HepG2 (cell line): ENCODE data around the gene PSMB11. TPM values are rescaled to one million over a fixed set of nuclear protein-coding genes. Genes with fewer than 3 reads are reported as not detected.

ENCODE experiments used
- ARNT2 ChIP-seq: sonication (generic); formaldehyde crosslinking; IDR thresholded peaks from 2 replicates; pipeline ENCODE4 v1.8.0; 2022; ENCODE audit warnings: mild to moderate bottlenecking, low read depth, missing genetic modification reagents, moderate library complexity
- GFI1 ChIP-seq: sonication (generic); formaldehyde crosslinking; IDR thresholded peaks from 2 replicates; pipeline ENCODE4 v1.5.0; 2020; ENCODE audit warnings: missing genetic modification reagents, mild to moderate bottlenecking, borderline replicate concordance
- KAT2B ChIP-seq: fragments of 150-350 bp; IDR thresholded peaks from 2 replicates; pipeline ENCODE4 v1.6.1; 2014; ENCODE audit warnings: low read depth, low read length, borderline replicate concordance
- MED13 ChIP-seq: sonication (generic); formaldehyde crosslinking; IDR thresholded peaks from 2 replicates; pipeline ENCODE4 v1.5.0; 2020; ENCODE audit warnings: missing genetic modification reagents
- MIER2 ChIP-seq: IDR thresholded peaks from 2 replicates; pipeline ENCODE4 v1.6.1; 2016; ENCODE audit warnings: missing biosample characterization, missing genetic modification reagents
- MIER3 ChIP-seq: IDR thresholded peaks from 2 replicates; pipeline ENCODE4 v1.6.1; 2016; ENCODE audit warnings: missing compliant biosample characterization, borderline replicate concordance
- MYNN ChIP-seq: sonication (generic); formaldehyde crosslinking; IDR thresholded peaks from 2 replicates; pipeline ENCODE4 v1.4.0; 2020; ENCODE audit warnings: mild to moderate bottlenecking, low read depth, missing genetic modification reagents
- REXO4 ChIP-seq: sonication (generic); formaldehyde crosslinking; IDR thresholded peaks from 2 replicates; pipeline ENCODE4 v1.8.0; 2022; ENCODE audit warnings: missing genetic modification reagents, mild to moderate bottlenecking, borderline replicate concordance
- SMC3 ChIP-seq: IDR thresholded peaks from 2 replicates; pipeline ENCODE4 v1.6.1; 2011; ENCODE audit warnings: low read length, improper control_type of control experiment
- SNRNP70 ChIP-seq: fragments of 200-400 bp; formaldehyde crosslinking; IDR thresholded peaks from 2 replicates; pipeline ENCODE4 v1.6.1; 2017; ENCODE audit warnings: mild to moderate bottlenecking, low read depth, low read length, moderate library complexity
- SP5 ChIP-seq: IDR thresholded peaks from 2 replicates; pipeline ENCODE4 v1.6.1; 2016; ENCODE audit warnings: low read depth, borderline replicate concordance
- TCF7L2 ChIP-seq: IDR thresholded peaks from 2 replicates; pipeline ENCODE4 v1.6.1; 2011; ENCODE audit warnings: mild to moderate bottlenecking, low read depth, low read length, moderate library complexity
- ZKSCAN8 ChIP-seq: IDR thresholded peaks from 2 replicates; pipeline ENCODE4 v1.6.1; 2016; ENCODE audit warnings: borderline replicate concordance, missing genetic modification reagents, missing compliant biosample characterization
- ZNF12 ChIP-seq: sonication (generic); formaldehyde crosslinking; IDR thresholded peaks from 2 replicates; pipeline ENCODE4 v1.5.0; 2020; ENCODE audit warnings: missing genetic modification reagents
- ZNF260 ChIP-seq: sonication (generic); formaldehyde crosslinking; IDR thresholded peaks from 2 replicates; pipeline ENCODE4 v1.4.0; 2020; ENCODE audit warnings: missing genetic modification reagents, low read depth, mild to moderate bottlenecking, borderline replicate concordance
- ZNF317 ChIP-seq: sonication (generic); formaldehyde crosslinking; IDR thresholded peaks from 2 replicates; pipeline ENCODE4 v1.5.0; 2020; ENCODE audit warnings: mild to moderate bottlenecking, missing genetic modification reagents
- ZNF543 ChIP-seq: sonication (generic); formaldehyde crosslinking; IDR thresholded peaks from 2 replicates; pipeline ENCODE4 v1.4.0; 2020; ENCODE audit warnings: mild to moderate bottlenecking, missing genetic modification reagents
- ZNF589 ChIP-seq: sonication (generic); formaldehyde crosslinking; conservative IDR thresholded peaks from 2 replicates; pipeline ENCODE4 v1.8.0; 2022; ENCODE audit warnings: mild to moderate bottlenecking, moderate library complexity, missing genetic modification reagents
- ZNF646 ChIP-seq: sonication (generic); formaldehyde crosslinking; IDR thresholded peaks from 2 replicates; pipeline ENCODE4 v1.9.0; 2021; ENCODE audit warnings: mild to moderate bottlenecking, missing genetic modification reagents
- ZNF691 ChIP-seq: sonication (generic); formaldehyde crosslinking; IDR thresholded peaks from 2 replicates; pipeline ENCODE4 v1.4.0; 2020; ENCODE audit warnings: missing genetic modification reagents, low read depth, mild to moderate bottlenecking, borderline replicate concordance
- polyA plus RNA-seq, 8 experiments: library from polyadenylated mRNA; depleted of rRNA in 3 of 8; stranded (reverse) in 7 of 8; unstranded in 1 of 8; fragments of >200 nt; fragmentation: Illumina TruSeq in 4 of 8; extraction: Trizol in 4 of 8; gene quantifications; 2 replicates each; pipeline versions ENCODE4 v1.2.1 to v1.2.3, GENCODE V29; 2011 to 2016; ENCODE audit warnings: low read depth in 4 of 8, missing spikeins in 1 of 8, mixed read lengths in 1 of 8; ENCODE audit not compliant: insufficient read depth in 1 of 8
- total RNA-seq, 5 experiments: library from RNA; depleted of rRNA; stranded (reverse); fragments of >200 nt; fragmentation: Illumina TruSeq; extraction: Trizol; gene quantifications; 2 replicates each; pipeline ENCODE4 v1.2.3, GENCODE V29; 2016; ENCODE audit warnings: low read depth in 1 of 5
- TF ChIP-seq, protein P1 (sequence below): IDR thresholded peaks from 2 replicates; pipeline ENCODE4 v1.6.1; 2016; ENCODE audit warnings: mild to moderate bottlenecking, missing biosample characterization, missing genetic modification reagents
- TF ChIP-seq, protein P2 (sequence below): sonication (generic); formaldehyde crosslinking; IDR thresholded peaks from 2 replicates; pipeline ENCODE4 v1.4.0; 2020; ENCODE audit warnings: missing genetic modification reagents
- TF ChIP-seq, protein P3 (sequence below): sonication (generic); formaldehyde crosslinking; IDR thresholded peaks from 2 replicates; pipeline ENCODE4 v1.8.0; 2022; ENCODE audit warnings: mild to moderate bottlenecking, missing genetic modification reagents, moderate library complexity

The PSMB11 gene
- total and polyA plus RNA-seq, 2 of the 13 experiments (the other 11 are each of a cell fraction or from before 2014, with no cell fraction given): not detected

DNA sequence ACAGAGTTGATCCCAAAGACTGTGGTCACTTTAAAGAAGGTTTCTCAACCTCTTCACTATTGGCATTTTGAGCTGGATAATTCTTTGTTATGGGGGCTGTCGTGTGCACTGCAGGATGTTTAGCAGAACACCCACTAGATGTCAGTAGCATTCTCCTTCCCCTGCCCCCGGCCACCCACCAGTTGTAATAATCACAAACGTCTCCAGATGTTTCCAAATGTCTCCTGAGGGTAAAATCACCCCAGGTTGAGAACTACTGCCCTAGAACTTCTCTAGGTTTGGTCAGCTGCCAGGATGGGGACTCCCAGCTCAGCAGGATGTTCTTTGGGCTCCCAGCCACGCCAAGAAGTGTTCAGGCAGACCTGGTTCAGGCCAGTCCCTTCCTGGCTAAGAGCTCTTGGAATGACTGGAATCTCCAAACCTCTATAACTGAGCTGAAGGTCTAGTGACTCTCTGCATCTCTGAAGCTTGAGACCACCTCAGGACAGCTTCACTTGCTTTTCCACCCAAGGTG, 47.2 kb upstream of the PSMB11 start (continued):
- TF ChIP-seq ZNF691 (CRISPR knock-in tag) (peak; percentile 60; the same call in 1 of the 2 replicates), KAT2B (no peak), ZNF589 (CRISPR knock-in tag) (no peak), ARNT2 (CRISPR knock-in tag) (no peak), ZNF12 (CRISPR knock-in tag) (no peak), SP5 (CRISPR knock-in tag) (no peak), SNRNP70 (no peak), GFI1 (CRISPR knock-in tag) (no peak), ZNF317 (peak; percentile 79), MYNN (CRISPR knock-in tag) (0 out of 2 replicates have a peak, but pooled peaks have one; percentile 79), REXO4 (CRISPR knock-in tag) (no peak), MIER3 (CRISPR knock-in tag) (no peak), ZNF260 (CRISPR knock-in tag) (no peak), TCF7L2 (no peak), MED13 (CRISPR knock-in tag) (no peak), SMC3 (peak; percentile 93), ZNF543 (CRISPR knock-in tag) (no peak), MIER2 (CRISPR knock-in tag) (no peak), ZKSCAN8 (no peak), ZNF646 (CRISPR knock-in tag) (no peak)
- TF ChIP-seq, protein P1, sequence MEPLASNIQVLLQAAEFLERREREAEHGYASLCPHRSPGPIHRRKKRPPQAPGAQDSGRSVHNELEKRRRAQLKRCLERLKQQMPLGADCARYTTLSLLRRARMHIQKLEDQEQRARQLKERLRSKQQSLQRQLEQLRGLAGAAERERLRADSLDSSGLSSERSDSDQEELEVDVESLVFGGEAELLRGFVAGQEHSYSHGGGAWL (CRISPR knock-in tag): no peak
- TF ChIP-seq, protein P2, sequence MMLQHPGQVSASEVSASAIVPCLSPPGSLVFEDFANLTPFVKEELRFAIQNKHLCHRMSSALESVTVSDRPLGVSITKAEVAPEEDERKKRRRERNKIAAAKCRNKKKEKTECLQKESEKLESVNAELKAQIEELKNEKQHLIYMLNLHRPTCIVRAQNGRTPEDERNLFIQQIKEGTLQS (CRISPR knock-in tag): no peak; the same call in 1 of the 2 replicates
- TF ChIP-seq, protein P3, sequence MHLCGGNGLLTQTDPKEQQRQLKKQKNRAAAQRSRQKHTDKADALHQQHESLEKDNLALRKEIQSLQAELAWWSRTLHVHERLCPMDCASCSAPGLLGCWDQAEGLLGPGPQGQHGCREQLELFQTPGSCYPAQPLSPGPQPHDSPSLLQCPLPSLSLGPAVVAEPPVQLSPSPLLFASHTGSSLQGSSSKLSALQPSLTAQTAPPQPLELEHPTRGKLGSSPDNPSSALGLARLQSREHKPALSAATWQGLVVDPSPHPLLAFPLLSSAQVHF (CRISPR knock-in tag): no peak
